DMS53 treated with DMSO at 0.1 percent for 48 hours (cell line): ENCODE results near the gene SSBP3.
"Not testable (repeated sequence)": the region's sequence is repeated elsewhere in the genome, so short reads cannot be mapped to it uniquely, and the experiment has no call there.

Source experiments
- DNase-seq: peaks from one replicate; lab custom pipeline; 2025; ENCODE audit not compliant: unreplicated experiment; lab: John Stamatoyannopoulos, UW

SSBP3 gene

DNA sequence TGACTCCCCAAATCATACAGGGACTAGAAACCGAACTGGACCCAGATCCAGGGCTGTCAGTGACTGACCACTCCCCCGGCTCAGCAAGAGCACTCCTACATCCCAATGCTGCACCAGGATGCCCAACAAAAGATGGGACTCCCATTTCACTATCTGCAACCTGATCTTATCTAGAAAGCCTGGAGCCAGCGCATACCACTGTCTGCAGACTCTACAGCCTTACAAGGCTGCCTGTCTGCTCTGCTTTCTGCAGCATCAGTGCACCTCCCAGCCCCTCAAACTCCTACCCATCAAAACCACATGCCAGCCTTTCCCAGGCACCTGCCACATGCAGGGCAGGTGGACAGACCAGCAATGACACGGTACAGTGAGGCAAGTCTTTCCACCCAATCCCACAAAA, 52.2 kb downstream of the SSBP3 start:
- no peak for DNase-seq

GRCh38 chr1:54352755-54353154, 53.4 kb downstream of the SSBP3 start:
- no peak for DNase-seq

GRCh38 chr1:54350360-54350759, 55.8 kb downstream of the SSBP3 start:
- DNase-seq, result no peak

- DNase-seq, result no peak
Observed at GRCh38 chr1:54348700-54349021, 57.5 kb downstream of the SSBP3 start.

DNA sequence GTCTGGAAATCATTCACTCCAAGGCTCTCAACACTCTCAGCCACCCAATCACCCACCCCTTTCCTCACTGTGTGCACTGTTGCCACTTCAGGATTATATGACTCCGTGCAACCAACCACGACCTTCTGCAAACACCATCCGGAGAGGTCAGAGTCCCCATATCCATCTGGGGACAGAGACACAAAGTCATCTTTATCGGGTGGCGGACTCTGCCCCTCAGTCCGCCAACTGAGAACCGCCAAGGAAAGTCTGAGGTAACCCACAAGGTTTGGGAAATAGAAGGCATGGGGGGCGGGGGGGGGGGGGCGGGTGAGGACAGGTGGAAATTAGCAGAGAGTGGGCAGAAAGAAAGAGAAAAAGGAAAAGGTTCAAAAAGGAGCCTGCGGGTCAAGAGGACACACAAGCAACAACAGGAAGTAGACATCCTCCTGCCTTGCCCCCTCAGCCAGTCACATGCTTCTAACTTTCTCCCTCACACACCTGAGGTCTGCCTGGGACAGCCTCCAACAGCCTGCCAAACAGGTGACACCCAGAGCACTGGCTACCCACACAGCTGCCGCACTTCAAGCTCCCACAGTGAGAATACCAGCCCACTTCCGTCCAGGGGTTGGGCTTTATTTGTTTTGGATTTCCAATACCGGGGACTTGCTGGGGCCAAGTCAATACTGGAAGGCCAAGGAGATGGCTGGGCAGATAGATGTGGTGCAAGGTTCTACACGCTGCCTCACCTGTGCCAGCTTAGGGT, 58.1 kb downstream of the SSBP3 start:
- peak; percentile 96 for DNase-seq

DNA sequence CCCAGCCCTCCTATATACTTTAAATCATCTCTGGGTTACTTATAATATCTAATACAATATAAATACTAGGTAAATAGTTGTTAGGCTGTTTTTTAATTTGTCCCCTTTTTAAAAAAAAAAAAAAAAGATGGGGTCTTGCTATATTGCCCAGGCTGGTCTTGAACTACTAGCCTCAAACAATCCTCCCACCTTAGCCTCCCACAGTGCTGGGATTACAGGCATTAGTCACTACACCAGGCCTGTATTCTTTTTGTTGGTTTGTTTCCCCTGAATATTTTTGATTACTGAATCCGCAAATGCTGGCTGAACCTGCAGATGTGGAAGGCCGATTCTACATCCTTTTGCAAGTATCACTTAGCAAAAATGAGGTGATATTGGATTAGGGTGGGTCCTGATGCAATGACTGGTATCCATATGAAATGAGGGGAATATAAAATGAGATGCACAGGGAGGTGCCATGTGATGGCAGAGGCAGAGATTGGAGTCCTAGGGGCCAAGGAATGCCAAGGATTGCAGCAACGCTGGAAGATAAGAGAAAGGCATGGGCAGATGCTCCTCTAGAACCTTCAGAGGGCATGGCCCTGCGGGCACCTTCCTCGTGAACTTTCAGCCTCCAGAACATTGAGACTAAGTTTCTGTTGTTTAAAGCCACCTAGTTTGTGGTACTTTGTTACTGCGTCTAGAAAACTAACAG, 58.8 kb downstream of the SSBP3 start:
- DNase-seq, result no peak

- DNase-seq, result not testable (repeated sequence)
Observed at GRCh38 chr1:54345548-54345947, 60.6 kb downstream of the SSBP3 start.

DNA sequence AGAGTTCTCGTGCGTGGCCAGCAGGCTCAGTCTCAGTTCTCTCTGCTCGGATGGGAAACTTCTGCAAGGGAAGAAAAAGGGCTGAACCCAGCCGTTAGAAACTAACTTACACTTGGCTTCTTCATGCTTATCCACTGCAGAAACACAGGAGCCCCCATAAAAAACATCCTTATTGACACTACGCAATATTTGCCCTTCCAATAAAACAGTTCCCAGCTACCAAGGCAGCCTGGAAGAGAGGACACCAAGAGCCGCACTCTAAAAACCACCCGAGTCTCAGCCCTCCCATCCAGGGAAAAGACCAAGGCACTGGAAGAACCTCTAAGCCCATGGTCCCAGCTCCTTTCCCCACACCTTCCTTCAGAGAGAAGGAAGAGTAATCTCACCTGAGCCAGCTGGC, 61.1 kb downstream of the SSBP3 start:
- no peak for DNase-seq

GRCh38 chr1:54342742-54343687, 63.2 kb downstream of the SSBP3 start:
- no peak for DNase-seq

- DNase-seq, result no peak
Observed at GRCh38 chr1:54342288-54342687, 63.9 kb downstream of the SSBP3 start.

DNA sequence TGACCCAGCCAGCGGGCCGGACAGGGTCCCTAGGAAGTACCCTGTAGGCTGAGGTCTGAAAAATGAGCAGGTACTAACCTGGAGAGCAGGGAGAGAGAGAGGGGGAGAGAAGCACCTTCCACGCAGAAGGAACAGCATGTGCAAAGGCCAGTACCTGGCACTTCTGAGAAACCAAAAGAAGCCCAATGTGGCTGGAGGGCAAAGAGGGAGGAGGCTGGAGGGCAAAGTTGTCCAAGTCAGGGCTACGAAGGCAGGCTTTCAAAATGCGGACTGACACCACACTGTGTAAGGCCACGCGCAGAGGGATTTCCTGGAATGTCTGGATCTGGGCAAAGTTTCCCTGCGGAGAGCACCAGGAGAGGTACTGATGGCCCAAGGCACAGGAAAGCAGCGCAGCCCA, 64.4 kb downstream of the SSBP3 start:
- no peak for DNase-seq

GRCh38 chr1:54340878-54341277, 65.3 kb downstream of the SSBP3 start:
- no peak for DNase-seq

DNA sequence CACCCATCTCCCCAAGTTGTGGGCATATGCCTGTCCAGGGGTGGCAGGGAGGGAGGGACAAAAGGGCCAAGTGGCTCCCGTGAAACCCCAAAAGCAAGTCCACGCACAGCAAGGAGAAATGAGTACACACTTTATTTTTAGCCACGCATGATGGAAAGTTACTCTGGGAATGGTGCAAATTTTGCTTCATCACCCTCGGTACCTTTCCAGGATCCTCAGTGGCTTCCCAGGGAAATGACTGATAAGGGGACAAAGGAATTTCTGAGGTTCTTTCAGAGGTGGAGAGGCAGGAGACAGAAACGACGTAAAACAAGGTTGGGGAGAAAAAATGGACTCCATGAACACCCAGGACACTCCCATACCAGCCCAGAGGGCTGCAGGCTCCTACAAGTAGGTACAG, 65.8 kb downstream of the SSBP3 start:
- no peak for DNase-seq

GRCh38 chr1:54339126-54339525, 67.1 kb downstream of the SSBP3 start:
- DNase-seq, result no peak

- no peak for DNase-seq
Observed at GRCh38 chr1:54338464-54338863, 67.7 kb downstream of the SSBP3 start.

DNA sequence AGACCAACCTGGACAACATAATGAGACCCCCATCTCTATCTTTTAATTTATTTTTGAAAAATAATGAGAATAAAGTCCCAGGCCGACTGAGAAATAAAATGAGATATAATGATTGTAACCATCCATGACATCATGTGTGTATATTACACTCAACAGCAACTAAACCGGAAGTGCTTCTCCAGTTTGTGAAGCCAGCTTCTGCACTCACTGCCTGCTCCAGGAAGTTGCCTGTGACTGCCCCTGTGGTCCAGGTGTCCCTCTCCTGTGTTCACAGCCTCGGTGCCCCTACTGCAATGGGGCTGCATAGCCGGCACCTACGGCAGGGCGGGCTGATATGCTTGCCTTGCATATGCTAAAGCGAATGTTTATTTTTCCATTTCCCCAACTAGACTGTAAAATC, 68.3 kb downstream of the SSBP3 start:
- peak; percentile 60 for DNase-seq

DNA sequence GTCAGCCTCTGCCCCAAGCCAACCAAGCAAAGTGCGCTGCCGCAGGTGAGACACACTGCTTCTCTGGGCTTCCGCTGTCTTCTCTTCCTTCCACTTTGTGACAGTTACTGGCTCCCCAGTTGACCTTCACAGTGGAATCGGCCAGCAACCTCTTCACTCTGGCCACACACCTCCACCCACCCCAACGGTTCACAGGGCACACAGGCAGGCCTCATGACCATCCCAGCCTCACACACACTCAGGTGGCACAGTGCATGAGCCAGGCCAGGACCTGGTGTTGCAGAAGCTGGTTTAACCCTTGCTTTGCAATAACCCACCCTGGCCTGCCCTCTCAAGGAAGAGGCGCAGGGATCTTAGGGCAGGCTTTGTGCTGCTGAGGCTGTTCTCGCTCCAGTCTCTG, 69.2 kb downstream of the SSBP3 start:
- no peak for DNase-seq

GRCh38 chr1:54336116-54336515, 70.1 kb downstream of the SSBP3 start:
- no peak for DNase-seq

- DNase-seq, result no peak
Observed at GRCh38 chr1:54335755-54336108, 70.5 kb downstream of the SSBP3 start.

DNA sequence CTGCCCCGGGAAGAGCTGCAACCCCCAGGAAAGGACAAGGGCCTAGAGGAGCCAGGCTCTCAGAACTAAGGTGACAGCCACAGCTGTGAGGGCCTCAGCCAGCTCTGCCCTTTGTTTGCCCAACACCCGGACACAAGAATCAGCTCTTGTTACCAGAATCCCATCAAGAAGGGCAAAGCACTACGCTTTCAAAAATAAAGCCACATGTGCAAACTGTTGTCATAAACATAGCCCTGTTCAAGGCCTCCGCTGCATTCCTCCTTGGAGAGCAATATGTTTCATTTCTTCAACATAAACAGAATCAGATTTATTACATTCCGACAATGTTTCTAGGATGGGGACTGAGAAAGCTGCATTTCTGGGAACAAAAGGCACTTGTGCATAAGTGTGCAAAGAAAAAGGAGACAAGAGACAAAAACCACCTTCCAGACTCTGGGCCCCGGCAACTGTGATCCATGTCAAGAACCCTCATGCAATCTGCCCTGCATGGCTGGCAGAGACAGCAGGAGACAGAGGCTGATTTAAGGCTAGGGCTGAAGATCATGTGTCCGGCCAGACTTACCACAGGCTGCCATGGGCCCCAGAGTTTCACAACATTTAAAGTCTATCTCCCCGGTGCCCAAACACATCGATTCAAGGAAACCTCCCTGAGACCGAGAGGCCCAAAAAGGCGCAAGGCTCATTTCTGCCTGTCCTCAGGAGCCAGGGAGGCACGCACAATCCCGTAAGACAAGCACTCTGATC, 71.0 kb downstream of the SSBP3 start:
- DNase-seq, result no peak
